ENCODE results near the gene CD99L2. TPM values are rescaled to one million over a fixed set of nuclear protein-coding genes. Genes with fewer than 3 reads are reported as not detected.

Gene CD99L2
- total RNA-seq, 1 donor from 2014 or later, result 33.2 TPM

DNA sequence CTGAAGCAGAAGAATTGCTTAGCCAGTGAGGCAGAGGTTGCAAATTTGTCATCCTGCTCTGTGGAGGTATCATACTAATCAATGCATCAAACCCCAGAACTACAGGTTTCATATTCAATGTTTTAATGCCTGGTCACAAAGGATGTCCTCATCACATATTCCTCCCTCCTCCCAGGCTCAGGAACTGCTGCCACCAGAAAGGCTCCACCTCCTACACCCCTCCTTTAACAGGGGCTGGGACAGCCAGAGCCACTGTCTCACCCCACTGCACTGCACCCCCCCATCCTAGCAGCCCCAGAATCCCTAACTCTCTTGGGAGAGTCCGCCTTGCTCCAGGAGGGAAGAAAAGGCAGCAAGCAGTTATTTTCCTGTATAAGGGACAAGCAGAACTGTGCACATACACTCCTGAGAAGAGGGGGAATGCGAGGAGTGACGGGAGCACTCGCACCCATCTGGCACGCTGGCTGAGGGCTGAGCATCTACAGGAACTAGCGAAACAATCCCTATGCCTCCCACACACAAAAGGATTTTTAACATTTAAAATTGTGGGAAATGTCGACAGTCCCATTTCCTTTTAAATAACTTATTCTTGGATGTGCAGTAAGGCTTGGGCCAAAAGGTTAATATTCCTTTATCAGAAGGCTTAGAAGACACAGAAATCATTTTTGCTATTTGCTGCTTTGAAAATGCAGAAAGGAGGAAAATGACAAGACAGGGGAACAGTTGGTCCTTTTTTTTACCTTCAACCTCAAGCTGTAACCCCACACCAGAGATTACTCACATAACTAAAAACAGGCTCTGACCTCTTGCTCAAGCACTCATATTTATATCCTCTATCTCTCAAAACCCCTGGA lies 27.8 kb downstream of the CD99L2 start:
- no peak overlapping the region for H3K27ac ChIP-seq
- DNase-seq (no peak), ATAC-seq (no peak)
- TF ChIP-seq, protein P1, sequence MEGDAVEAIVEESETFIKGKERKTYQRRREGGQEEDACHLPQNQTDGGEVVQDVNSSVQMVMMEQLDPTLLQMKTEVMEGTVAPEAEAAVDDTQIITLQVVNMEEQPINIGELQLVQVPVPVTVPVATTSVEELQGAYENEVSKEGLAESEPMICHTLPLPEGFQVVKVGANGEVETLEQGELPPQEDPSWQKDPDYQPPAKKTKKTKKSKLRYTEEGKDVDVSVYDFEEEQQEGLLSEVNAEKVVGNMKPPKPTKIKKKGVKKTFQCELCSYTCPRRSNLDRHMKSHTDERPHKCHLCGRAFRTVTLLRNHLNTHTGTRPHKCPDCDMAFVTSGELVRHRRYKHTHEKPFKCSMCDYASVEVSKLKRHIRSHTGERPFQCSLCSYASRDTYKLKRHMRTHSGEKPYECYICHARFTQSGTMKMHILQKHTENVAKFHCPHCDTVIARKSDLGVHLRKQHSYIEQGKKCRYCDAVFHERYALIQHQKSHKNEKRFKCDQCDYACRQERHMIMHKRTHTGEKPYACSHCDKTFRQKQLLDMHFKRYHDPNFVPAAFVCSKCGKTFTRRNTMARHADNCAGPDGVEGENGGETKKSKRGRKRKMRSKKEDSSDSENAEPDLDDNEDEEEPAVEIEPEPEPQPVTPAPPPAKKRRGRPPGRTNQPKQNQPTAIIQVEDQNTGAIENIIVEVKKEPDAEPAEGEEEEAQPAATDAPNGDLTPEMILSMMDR (IDR thresholded peaks at IDR 0.05), result no peak
- no peaks in the 10 kb centered on the region for H3K36me3 ChIP-seq
- intact Hi-C loops (cut with DNase I), result no loop called here
- H3K27me3 ChIP-seq (ENCODE audit: low read depth), result no peaks in the 10 kb centered on the region
- no peaks in the 10 kb centered on the region for H3K9me3 ChIP-seq
- no peak overlapping the region for H3K4me3 ChIP-seq
- H3K4me1 ChIP-seq, result peaks cover 3% of the 10 kb centered on the region

DNA sequence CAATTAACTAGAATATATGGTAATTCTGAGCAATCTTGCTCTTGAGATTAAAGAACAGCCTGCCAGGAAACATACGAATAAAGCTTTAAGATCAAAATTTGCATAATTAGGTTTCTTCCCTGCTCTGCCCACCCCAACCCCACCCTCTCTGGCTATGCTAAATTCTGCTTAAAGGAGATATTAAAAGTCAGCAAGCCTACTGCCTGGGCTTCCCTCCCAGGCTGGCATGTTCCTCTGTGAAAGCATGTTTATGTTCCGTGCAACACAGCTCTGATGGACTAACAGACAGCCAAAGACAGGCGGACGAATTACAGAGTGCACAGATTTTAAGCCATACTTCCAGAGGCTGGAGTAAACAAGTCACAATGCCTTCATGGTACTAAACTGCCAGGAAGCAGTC lies 28.4 kb downstream of the CD99L2 start:
- Histone ChIP-seq H3K9me3 (no peaks in the 10 kb centered on the region), H3K27ac (no peak overlapping the region), H3K4me3 (no peak overlapping the region), H3K27me3 (ENCODE audit: low read depth) (no peaks in the 10 kb centered on the region), H3K36me3 (no peaks in the 10 kb centered on the region), H3K4me1 (peaks cover 3% of the 10 kb centered on the region)
- no peak for DNase-seq
- TF ChIP-seq, protein P1 (IDR thresholded peaks at IDR 0.05), result no peak
- no peak for ATAC-seq
- intact Hi-C loops (cut with DNase I), result no loop called here

DNA sequence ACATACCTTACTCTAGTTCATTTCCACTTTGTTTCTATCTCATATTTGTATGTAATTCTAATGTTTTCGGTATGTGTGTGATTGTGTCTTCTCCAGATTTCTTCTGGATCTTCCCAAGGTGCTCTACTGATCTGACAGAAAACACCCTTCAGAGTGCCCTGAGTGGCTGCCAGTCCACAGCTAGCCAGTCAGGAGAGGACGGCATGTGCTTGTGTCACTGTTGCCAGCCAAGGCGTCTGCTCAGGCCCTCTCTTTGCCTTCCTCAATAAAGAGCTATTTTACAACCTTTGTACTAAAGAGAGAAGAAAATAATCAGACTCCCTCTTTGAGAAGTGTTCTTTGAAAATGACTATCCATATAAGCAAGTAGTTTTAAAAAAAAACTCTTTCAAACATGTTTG lies 29.0 kb downstream of the CD99L2 start:
- TF ChIP-seq, protein P1 (IDR thresholded peaks at IDR 0.05), result no peak
- intact Hi-C loops (cut with DNase I), result no loop called here
- Histone ChIP-seq H3K9me3 (no peaks in the 10 kb centered on the region), H3K36me3 (no peaks in the 10 kb centered on the region), H3K27ac (no peak overlapping the region), H3K4me1 (peaks cover 3% of the 10 kb centered on the region), H3K4me3 (no peak overlapping the region), H3K27me3 (ENCODE audit: low read depth) (no peaks in the 10 kb centered on the region)
- peak; percentile 44 for DNase-seq
- peak; percentile 59 to 80 for ATAC-seq

DNA sequence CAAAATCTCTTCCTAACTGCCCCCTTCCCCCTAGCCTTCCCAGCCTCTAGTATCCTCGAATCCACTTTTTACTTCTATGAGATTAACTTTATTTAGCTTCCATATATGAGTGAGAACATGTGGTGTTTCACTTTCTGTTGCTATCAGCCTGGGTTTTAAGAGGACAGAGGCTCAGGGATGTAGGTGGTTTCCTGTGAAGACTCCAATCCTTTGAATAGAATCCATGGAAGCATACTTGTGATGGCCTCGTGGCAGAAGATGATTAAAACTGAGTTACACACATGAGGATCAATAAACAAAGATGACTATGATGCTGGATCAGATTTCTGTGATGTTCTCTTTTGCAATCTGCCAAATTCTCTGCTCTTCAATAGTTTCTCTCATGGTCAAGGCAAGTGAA lies 29.8 kb downstream of the CD99L2 start:
- no peaks in the 10 kb centered on the region for H3K36me3 ChIP-seq
- no peak overlapping the region for H3K27ac ChIP-seq
- H3K9me3 ChIP-seq, result no peaks in the 10 kb centered on the region
- intact Hi-C loops (cut with DNase I), result no loop called here
- ATAC-seq (no peak), DNase-seq (no peak)
- H3K4me1 ChIP-seq, result peaks cover 3% of the 10 kb centered on the region
- H3K27me3 ChIP-seq (ENCODE audit: low read depth), result no peaks in the 10 kb centered on the region
- TF ChIP-seq, protein P1 (IDR thresholded peaks at IDR 0.05), result no peak
- no peak overlapping the region for H3K4me3 ChIP-seq

DNA sequence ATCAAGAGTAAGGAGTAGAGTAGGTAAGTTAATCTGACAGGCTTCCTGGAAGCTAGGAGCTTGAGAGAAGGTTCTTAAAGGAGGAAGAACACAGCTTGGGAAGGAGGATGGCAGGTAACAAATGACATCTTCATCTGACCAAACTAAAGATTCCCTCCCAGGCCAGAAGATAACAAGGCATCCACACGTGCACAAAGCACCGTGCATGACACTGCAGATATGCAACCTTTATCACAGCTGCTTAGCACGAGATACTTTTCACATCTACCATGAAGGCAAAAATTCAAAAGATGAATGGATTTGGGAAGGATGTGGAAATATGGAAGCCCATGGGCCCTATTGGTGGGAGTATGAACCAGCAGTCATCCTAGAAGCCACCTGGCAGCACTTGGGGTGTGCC lies 34.3 kb downstream of the CD99L2 start:
- DNase-seq (no peak), ATAC-seq (no peak)
- Histone ChIP-seq H3K4me1 (no peaks in the 10 kb centered on the region), H3K27me3 (ENCODE audit: low read depth) (no peaks in the 10 kb centered on the region), H3K9me3 (no peaks in the 10 kb centered on the region), H3K36me3 (no peaks in the 10 kb centered on the region), H3K27ac (no peak overlapping the region), H3K4me3 (no peak overlapping the region)
- intact Hi-C loops (cut with DNase I), result no loop called here
- TF ChIP-seq, protein P1 (IDR thresholded peaks at IDR 0.05), result no peak

All from lower lobe of right lung (tissue), 2 donors.